ENCODE results near the gene ACTL8. TPM values are rescaled to one million over a fixed set of nuclear protein-coding genes. Genes with fewer than 3 reads are reported as not detected.

ACTL8 gene
- total RNA-seq, 1 donor from 2014 or later = not detected

- peak overlapping the region; percentile 37 for H2AFZ ChIP-seq (replicated peaks)
- TF ChIP-seq EZH2phosphoT487 (IDR thresholded peaks at IDR 0.05) (no peak), EZH2 (IDR thresholded peaks at IDR 0.05) (no peak), CTCF (IDR thresholded peaks at IDR 0.05) (no peak)
- peaks cover 30% of the 10 kb centered on the region for H3K4me1 ChIP-seq
- H3K4me3 Mint-ChIP-seq = no peak overlapping the region
- no peak overlapping the region for H3K9ac ChIP-seq
- peaks cover 15% of the 10 kb centered on the region for H3F3A ChIP-seq (ENCODE audit: low read depth)
- peak overlapping the region; percentile 60 for H3K27ac Mint-ChIP-seq
- H3K27ac ChIP-seq = no peak overlapping the region
- no peaks in the 10 kb centered on the region for H3K79me2 ChIP-seq (ENCODE audit: low read depth)
- peaks cover 5% of the 10 kb centered on the region for H3K27me3 Mint-ChIP-seq (ENCODE audit: insufficient read depth, low read depth)
- no peaks in the 10 kb centered on the region for H4K20me1 ChIP-seq (ENCODE audit: low read depth)
- H3K4me3 ChIP-seq = no peak overlapping the region
- peaks cover 37% of the 10 kb centered on the region for H3K4me1 Mint-ChIP-seq
- no peaks in the 10 kb centered on the region for H3K27me3 ChIP-seq
- H3K4me2 ChIP-seq = no peak overlapping the region
- no peaks in the 10 kb centered on the region for H3K9me3 ChIP-seq (ENCODE audit: low read depth)
- H3K36me3 ChIP-seq = no peaks in the 10 kb centered on the region
- H3K36me3 Mint-ChIP-seq = no peaks in the 10 kb centered on the region
- no peaks in the 10 kb centered on the region for H3K9me3 Mint-ChIP-seq
- DNase-seq (ENCODE audit: low spot score) = no peak
Observed at GRCh38 chr1:17768651-17769241, 13.6 kb downstream of the ACTL8 start.

- TF ChIP-seq EZH2 (IDR thresholded peaks at IDR 0.05) = no peak
- no peak for TF ChIP-seq EZH2phosphoT487 (IDR thresholded peaks at IDR 0.05)
- TF ChIP-seq CTCF (IDR thresholded peaks at IDR 0.05) = no peak
- Mint-ChIP-seq H3K36me3 (no peaks in the 10 kb centered on the region), H3K9me3 (no peaks in the 10 kb centered on the region), H3K4me3 (no peak overlapping the region), H3K27ac (no peak overlapping the region), H3K4me1 (peaks cover 38% of the 10 kb centered on the region), H3K27me3 (ENCODE audit: insufficient read depth, low read depth) (peaks cover 11% of the 10 kb centered on the region)
- H3F3A ChIP-seq (ENCODE audit: low read depth) = peaks cover 17% of the 10 kb centered on the region
- no peaks in the 10 kb centered on the region for H3K9me3 ChIP-seq (ENCODE audit: low read depth)
- H3K27ac ChIP-seq = no peak overlapping the region
- H2AFZ ChIP-seq (replicated peaks) = no peak overlapping the region
- peaks cover 29% of the 10 kb centered on the region for H3K4me1 ChIP-seq
- H3K79me2 ChIP-seq (ENCODE audit: low read depth) = no peaks in the 10 kb centered on the region
- no peak overlapping the region for H3K9ac ChIP-seq
- H4K20me1 ChIP-seq (ENCODE audit: low read depth) = no peaks in the 10 kb centered on the region
- DNase-seq (ENCODE audit: low spot score) = no peak
- H3K27me3 ChIP-seq = no peaks in the 10 kb centered on the region
- H3K4me3 ChIP-seq = no peak overlapping the region
- no peak overlapping the region for H3K4me2 ChIP-seq
- no peaks in the 10 kb centered on the region for H3K36me3 ChIP-seq
Observed at GRCh38 chr1:17770983-17771382, 15.8 kb downstream of the ACTL8 start.

GRCh38 chr1:17772615-17773212 lies 17.6 kb downstream of the ACTL8 start:
- Histone ChIP-seq H3K4me1 (peaks cover 29% of the 10 kb centered on the region), H3K4me3 (no peak overlapping the region), H3K27ac (peak overlapping the region; percentile 50), H3F3A (ENCODE audit: low read depth) (peaks cover 17% of the 10 kb centered on the region), H3K27me3 (no peaks in the 10 kb centered on the region), H3K4me2 (peak overlapping the region; percentile 56), H4K20me1 (ENCODE audit: low read depth) (no peaks in the 10 kb centered on the region), H3K9ac (no peak overlapping the region), H3K79me2 (ENCODE audit: low read depth) (no peaks in the 10 kb centered on the region), H2AFZ (replicated peaks) (peak overlapping the region; percentile 67), H3K36me3 (no peaks in the 10 kb centered on the region), H3K9me3 (ENCODE audit: low read depth) (no peaks in the 10 kb centered on the region)
- no peak overlapping the region for H3K4me3 Mint-ChIP-seq
- no peaks in the 10 kb centered on the region for H3K9me3 Mint-ChIP-seq
- H3K27ac Mint-ChIP-seq = peak overlapping the region; percentile 69
- DNase-seq (ENCODE audit: low spot score) = peak; percentile 42
- TF ChIP-seq CTCF (IDR thresholded peaks at IDR 0.05) (no peak), EZH2phosphoT487 (IDR thresholded peaks at IDR 0.05) (no peak), EZH2 (IDR thresholded peaks at IDR 0.05) (no peak)
- H3K27me3 Mint-ChIP-seq (ENCODE audit: insufficient read depth, low read depth) = peaks cover 11% of the 10 kb centered on the region
- H3K4me1 Mint-ChIP-seq = peaks cover 38% of the 10 kb centered on the region
- H3K36me3 Mint-ChIP-seq = no peaks in the 10 kb centered on the region

Measured in neural progenitor cell (in vitro differentiated cells).